GM23248 (cell line): ENCODE measurements around the gene USP31.

Experiments used
- EZH2 ChIP-seq: fragments of 200-600 bp; sonication (generic); IDR thresholded peaks from 2 replicates; pipeline ENCODE4 v1.6.1; 2018; ENCODE audit warnings: antibody characterized with exemption, mild to moderate bottlenecking; ENCODE audit not compliant: insufficient read depth, poor library complexity, severe bottlenecking
- EZH2phosphoT487 ChIP-seq: fragments of 200-600 bp; sonication (generic); IDR thresholded peaks from 2 replicates; pipeline ENCODE4 v1.6.1; 2018; ENCODE audit warnings: antibody characterized with exemption, moderate library complexity, mild to moderate bottlenecking, low read depth; ENCODE audit not compliant: insufficient read depth

GRCh38 chr16:23026784-23027362, 122.4 kb downstream of the USP31 start:
- TF ChIP-seq EZH2phosphoT487 (no peak), EZH2 (no peak)
